MCF 10A (cell line): ENCODE measurements around the gene RAB31. TPM values are rescaled to one million over a fixed set of nuclear protein-coding genes. Genes with fewer than 3 reads are reported as not detected.

Source experiments
- BruUV-seq: library from RNA; stranded (reverse); fragments of 400-500 nt; replicated peaks from 2 replicates; lab custom pipeline; 2021; lab: Mats Ljungman, UMichigan
- CTCF ChIA-PET: fragments of 300-600 bp; sonication (Branson Sonifier 250); formaldehyde crosslinking; extraction: SDS; loops from one replicate; lab custom pipeline; 2021; ENCODE audit warnings: antibody characterized with exemption, inconsistent platforms; lab: Yijun Ruan, JAX
- POLR2A ChIA-PET: fragments of 300-600, 350-650 bp; sonication (Branson Sonifier 250); formaldehyde crosslinking; extraction: SDS; loops from one replicate; lab custom pipeline; 2020; ENCODE audit warnings: antibody characterized with exemption, inconsistent platforms; lab: Yijun Ruan, JAX
- DNase-seq: peaks from one replicate; pipeline ENCODE4 v3.0.0-alpha.2; 2018; ENCODE audit not compliant: unreplicated experiment
- H3K27ac Mint-ChIP-seq: one replicate; pipeline ENCODE4 v1.8.0; 2022; ENCODE audit warnings: mild to moderate bottlenecking, low read depth, mixed read lengths; ENCODE audit not compliant: unreplicated experiment
- H3K27me3 Mint-ChIP-seq: one replicate; pipeline ENCODE4 v1.8.0; 2022; ENCODE audit warnings: mixed read lengths; ENCODE audit not compliant: insufficient read depth, unreplicated experiment
- H3K36me3 Mint-ChIP-seq: one replicate; pipeline ENCODE4 v1.8.0; 2022; ENCODE audit warnings: mild to moderate bottlenecking, moderate library complexity, mixed read lengths; ENCODE audit not compliant: insufficient read depth, unreplicated experiment
- H3K4me1 Mint-ChIP-seq: one replicate; pipeline ENCODE4 v1.8.0; 2022; ENCODE audit warnings: mixed read lengths; ENCODE audit not compliant: insufficient read depth, unreplicated experiment
- H3K4me3 Mint-ChIP-seq: one replicate; pipeline ENCODE4 v1.8.0; 2022; ENCODE audit warnings: mild to moderate bottlenecking, moderate library complexity, mixed read lengths; ENCODE audit not compliant: unreplicated experiment
- H3K9me3 Mint-ChIP-seq: one replicate; pipeline ENCODE4 v1.8.0; 2022; ENCODE audit warnings: mixed read lengths; ENCODE audit not compliant: unreplicated experiment
- CTCF ChIP-seq: fragments of 200-600 bp; IDR thresholded peaks from one replicate; pipeline ENCODE4 v1.8.0; 2022; ENCODE audit warnings: antibody characterized with exemption, mild to moderate bottlenecking; ENCODE audit not compliant: unreplicated experiment
- intact Hi-C: fragments of 100-400 bp; cut with micrococcal nuclease; formaldehyde crosslinking; loops from 2 replicates; pipeline ENCODE4 v1.14.1; 2022
- total RNA-seq: library from RNA; stranded (reverse); gene quantifications from 2 replicates; pipeline ENCODE4 v1.2.3, GENCODE V29; 2022

Gene RAB31
- total RNA-seq, 1 experiment from 2014 or later, result 6.1 TPM

GRCh38 chr18:9865764-9866490 lies 157.8 kb downstream of the RAB31 start:
- BruUV-seq, result no TSS peak
- Mint-ChIP-seq H3K9me3 (peaks cover 12% of the 10 kb centered on the region), H3K27ac (no peak overlapping the region), H3K4me1 (peaks cover 26% of the 10 kb centered on the region), H3K27me3 (no peaks in the 10 kb centered on the region), H3K36me3 (peaks cover 14% of the 10 kb centered on the region), H3K4me3 (no peak overlapping the region)
- no peak for DNase-seq
- intact Hi-C loops, result no loop called here
- POLR2A ChIA-PET, result interaction anchor here (0.8 to 1.0 kb wide), 2 partner anchors 38 to 48 kb away, joined by 3 to 5 read pairs; partner anchors contain the start of gene VAPA
- TF ChIP-seq CTCF, result no peak
- CTCF ChIA-PET, result interaction anchor here (0.7 kb wide), 1 partner anchor 1109 kb away, joined by 4 read pairs; no protein-coding TSS in a partner anchor

- Mint-ChIP-seq H3K4me3 (no peak overlapping the region), H3K36me3 (peaks cover 14% of the 10 kb centered on the region), H3K27ac (no peak overlapping the region), H3K4me1 (peaks cover 32% of the 10 kb centered on the region), H3K9me3 (peaks cover 12% of the 10 kb centered on the region), H3K27me3 (no peaks in the 10 kb centered on the region)
- ChIA-PET POLR2A (interaction anchor here (1.0 kb wide), 1 partner anchor 47 kb away, joined by 3 read pairs; the partner anchor contains the start of gene VAPA), CTCF (interaction anchor here (0.7 kb wide), 1 partner anchor 1108 kb away, joined by 4 read pairs; no protein-coding TSS in a partner anchor)
- no peak for DNase-seq
- BruUV-seq, result no TSS peak
- intact Hi-C loops, result no loop called here
- no peak for TF ChIP-seq CTCF
Observed at GRCh38 chr18:9866627-9867026, 158.5 kb downstream of the RAB31 start.

GRCh38 chr18:9867071-9867594 lies 159.0 kb downstream of the RAB31 start:
- peaks cover 14% of the 10 kb centered on the region for H3K36me3 Mint-ChIP-seq
- H3K9me3 Mint-ChIP-seq, result peaks cover 12% of the 10 kb centered on the region
- H3K27me3 Mint-ChIP-seq, result no peaks in the 10 kb centered on the region
- CTCF ChIA-PET, result interaction anchor here (0.7 kb wide), 1 partner anchor 1107 kb away, joined by 4 read pairs; no protein-coding TSS in a partner anchor
- no peak overlapping the region for H3K4me3 Mint-ChIP-seq
- DNase-seq, result no peak
- H3K4me1 Mint-ChIP-seq, result peaks cover 32% of the 10 kb centered on the region
- no TSS peak for BruUV-seq
- TF ChIP-seq CTCF, result no peak
- H3K27ac Mint-ChIP-seq, result no peak overlapping the region
- intact Hi-C loops, result no loop called here
- POLR2A ChIA-PET, result interaction anchor here (1.0 to 1.2 kb wide), 2 partner anchors 10 to 47 kb away, joined by 3 read pairs; partner anchors contain the start of gene VAPA
